Keratinocyte (primary cell): ENCODE data around the gene KIAA0930. TPM values are rescaled to one million over a fixed set of nuclear protein-coding genes. Genes with fewer than 3 reads are reported as not detected.

Source experiments
- DNase-seq: peaks from one replicate; pipeline ENCODE4 v3.0.0-alpha.2; 2011; ENCODE audit warnings: low read depth, missing footprints, low spot score
- FAIRE-seq: peaks from 2 replicates; lab custom pipeline; 2011; peaks lifted over from hg19 to GRCh38; lab: Jason Lieb, UNC
- H2AFZ ChIP-seq: 2 replicates; pipeline ENCODE4 v1.6.0; 2012; ENCODE audit warnings: low read length, control low read depth, inconsistent platforms; ENCODE audit not compliant: control insufficient read depth
- H3K27ac ChIP-seq: 2 replicates; pipeline ENCODE4 v1.5.1; 2011; ENCODE audit warnings: low read length; ENCODE audit not compliant: control insufficient read depth, insufficient read depth
- H3K27me3 ChIP-seq: 3 replicates; pipeline ENCODE4 v1.6.0; 2011; ENCODE audit warnings: low read length; ENCODE audit not compliant: control insufficient read depth, insufficient read depth; ENCODE audit errors: extremely low read depth
- H3K36me3 ChIP-seq, 2 experiments: 2 replicates in 1 of 2; 3 replicates in 1 of 2; pipeline ENCODE4 v1.5.1; 2011; ENCODE audit warnings: low read length in 2 of 2, mild to moderate bottlenecking in 1 of 2; ENCODE audit not compliant: control insufficient read depth in 2 of 2, insufficient read depth in 2 of 2; ENCODE audit errors: extremely low read depth in 1 of 2
- H3K4me1 ChIP-seq: 3 replicates; pipeline ENCODE4 v1.5.1; 2011; ENCODE audit warnings: low read length; ENCODE audit not compliant: control insufficient read depth, insufficient read depth; ENCODE audit errors: extremely low read depth
- H3K4me2 ChIP-seq: 3 replicates; pipeline ENCODE4 v1.6.0; 2011; ENCODE audit warnings: low read depth, low read length; ENCODE audit not compliant: control insufficient read depth, insufficient read depth; ENCODE audit errors: extremely low read depth
- H3K4me3 ChIP-seq, 3 experiments: fragments of 200-600 bp in 1 of 3; sonication (generic) in 1 of 3; 2 replicates in 2 of 3; 3 replicates in 1 of 3; pipeline ENCODE4 v1.5.1; 2011 to 2016; ENCODE audit warnings: low read length in 3 of 3, mild to moderate bottlenecking in 3 of 3, control low read depth in 2 of 3, inconsistent platforms in 1 of 3, low read depth in 1 of 3, mixed read lengths in 1 of 3, mixed run types in 1 of 3, moderate library complexity in 1 of 3; ENCODE audit not compliant: control insufficient read depth in 2 of 3, insufficient read depth in 2 of 3; ENCODE audit errors: extremely low read depth in 1 of 3
- H3K79me2 ChIP-seq: 2 replicates; pipeline ENCODE4 v1.6.0; 2012; ENCODE audit warnings: low read length; ENCODE audit not compliant: control insufficient read depth, insufficient read depth
- H3K9ac ChIP-seq: 3 replicates; pipeline ENCODE4 v1.6.0; 2011; ENCODE audit warnings: low read length; ENCODE audit not compliant: control insufficient read depth, insufficient read depth; ENCODE audit errors: extremely low read depth
- H3K9me1 ChIP-seq: 3 replicates; pipeline ENCODE4 v1.6.0; 2011; ENCODE audit warnings: low read length; ENCODE audit not compliant: control insufficient read depth, insufficient read depth; ENCODE audit errors: extremely low read depth
- H3K9me3 ChIP-seq: 2 replicates; pipeline ENCODE4 v1.5.1; 2012; ENCODE audit warnings: low read depth, low read length; ENCODE audit not compliant: control insufficient read depth
- H4K20me1 ChIP-seq: 3 replicates; pipeline ENCODE4 v1.6.0; 2011; ENCODE audit warnings: low read length; ENCODE audit not compliant: control insufficient read depth, insufficient read depth; ENCODE audit errors: extremely low read depth
- CTCF ChIP-seq, 3 experiments: IDR thresholded peaks in 1 of 3; conservative IDR thresholded peaks in 1 of 3; optimal IDR thresholded peaks in 1 of 3; 2 replicates in 2 of 3; 3 replicates in 1 of 3; pipeline versions ENCODE3 to v1.5.1; 2011; ENCODE audit warnings: low read length in 3 of 3, mild to moderate bottlenecking in 3 of 3, moderate library complexity in 2 of 3, control low read depth in 1 of 3, inconsistent platforms in 1 of 3; ENCODE audit not compliant: insufficient read depth in 2 of 3; ENCODE audit errors: extremely low read depth in 1 of 3
- EZH2 ChIP-seq: IDR thresholded peaks from one replicate; pipeline ENCODE4 v1.6.1; 2012; ENCODE audit warnings: inconsistent platforms, mild to moderate bottlenecking, low read length, moderate library complexity
- dilution Hi-C: fragments of 300-500 bp; cut with MboI; formaldehyde crosslinking; loops from one replicate; pipeline ENCODE4 v1.7.0; 2020; ENCODE audit warnings: low sequenced_read_pairs; ENCODE audit not compliant: extremely low pct_ligation_motif_present
- polyA plus RNA-seq, 5 experiments: library from polyadenylated mRNA; depleted of rRNA in 3 of 5; stranded (reverse) in 3 of 5; stranded (forward) in 1 of 5; unstranded in 1 of 5; fragments of >200 nt; gene quantifications; 1 replicate in 1 of 5; 2 replicates in 3 of 5; 3 replicates in 1 of 5; pipeline versions ENCODE4 v1.2.1 to v1.2.3, GENCODE V29; 2011 to 2012; ENCODE audit warnings: missing spikeins in 2 of 5, low read depth in 1 of 5, low replicate concordance in 1 of 5

Gene KIAA0930
- polyA plus RNA-seq, 1 donor (not counting 4 experiments of a cell fraction or from before 2014, with no cell fraction given): 115 TPM

GRCh38 chr22:45223304-45224117 is 17.2 kb downstream of the KIAA0930 start:
- dilution Hi-C loops: no loop called here
- Histone ChIP-seq H3K4me2 (no peak overlapping the region), H3K9ac (no peak overlapping the region), H3K79me2 (peaks cover 89% of the 10 kb centered on the region), H3K27me3 (no peaks in the 10 kb centered on the region), H3K9me1 (peaks cover 4% of the 10 kb centered on the region), H3K4me1 (peaks cover 16% of the 10 kb centered on the region), H3K9me3 (no peaks in the 10 kb centered on the region), H3K4me3 (no peak overlapping the region), H2AFZ (no peak overlapping the region), H4K20me1 (peaks cover 3% of the 10 kb centered on the region), H3K27ac (no peak overlapping the region), H3K36me3 (peaks cover 10 to 15% of the 10 kb centered on the region in 2 experiments)
- no peak for DNase-seq
- TF ChIP-seq CTCF (optimal IDR thresholded peaks at IDR 0.05 in 1 of 3, IDR thresholded peaks at IDR 0.05 in 1 of 3, conservative IDR thresholded peaks at IDR 0.05 in 1 of 3; ENCODE audit: extremely low read depth in 1 of 3, insufficient read depth in 2 of 3, low read length in 3 of 3) (no peak), EZH2 (no peak)
- FAIRE-seq: peak; percentile 49

GRCh38 chr22:45221201-45221600 is 19.5 kb downstream of the KIAA0930 start:
- no peak overlapping the region for H3K4me2 ChIP-seq
- H4K20me1 ChIP-seq: peaks cover 9% of the 10 kb centered on the region
- peaks cover 7 to 10% of the 10 kb centered on the region in 2 experiments for H3K36me3 ChIP-seq
- H3K9me3 ChIP-seq: no peaks in the 10 kb centered on the region
- DNase-seq: no peak
- H3K79me2 ChIP-seq: peaks cover 87% of the 10 kb centered on the region
- H3K4me3 ChIP-seq: no peak overlapping the region
- no peak for FAIRE-seq
- peaks cover 5% of the 10 kb centered on the region for H3K4me1 ChIP-seq
- no peak overlapping the region for H3K9ac ChIP-seq
- no peaks in the 10 kb centered on the region for H3K27me3 ChIP-seq
- H3K9me1 ChIP-seq: peaks cover 4% of the 10 kb centered on the region
- TF ChIP-seq EZH2: no peak
- TF ChIP-seq CTCF (optimal IDR thresholded peaks at IDR 0.05 in 1 of 3, IDR thresholded peaks at IDR 0.05 in 1 of 3, conservative IDR thresholded peaks at IDR 0.05 in 1 of 3; ENCODE audit: extremely low read depth in 1 of 3, insufficient read depth in 2 of 3, low read length in 3 of 3): no peak
- H3K27ac ChIP-seq: no peak overlapping the region
- dilution Hi-C loops: no loop called here
- H2AFZ ChIP-seq: no peak overlapping the region
